Prostate gland (tissue), 2 donors: ENCODE data around the gene SCO2. TPM values are rescaled to one million over a fixed set of nuclear protein-coding genes. Genes with fewer than 3 reads are reported as not detected.

Experiments
- DNase-seq: peaks from one replicate; pipeline ENCODE4 v3.0.0-alpha.2; 2019; ENCODE audit warnings: low spot score
- H3K27ac ChIP-seq, 2 donors: fragments of 200-600 bp; sonication (generic); 2 replicates each; pipeline ENCODE4 v1.5.1; 2017 to 2019
- H3K27me3 ChIP-seq: fragments of 200-600 bp; sonication (generic); replicated peaks from 2 replicates; pipeline ENCODE4 v1.5.1; 2019; ENCODE audit not compliant: insufficient read depth
- H3K36me3 ChIP-seq, 2 donors: fragments of 200-600 bp; sonication (generic); 1 replicate in 1 of 2; 2 replicates in 1 of 2; pipeline versions ENCODE4 v1.5.1 to v1.8.1; 2017 to 2019
- H3K4me1 ChIP-seq: fragments of 200-600 bp; sonication (generic); replicated peaks from 2 replicates; pipeline ENCODE4 v1.5.1; 2019
- H3K4me3 ChIP-seq, 2 donors: fragments of 200-600 bp; sonication (generic); 2 replicates each; pipeline ENCODE4 v1.5.1; 2017 to 2019
- H3K9me3 ChIP-seq: fragments of 200-600 bp; sonication (generic); 2 replicates; pipeline ENCODE4 v1.5.1; 2017
- CTCF ChIP-seq, 4 experiments: fragments of 200-600 bp in 2 of 4; fragments of 450-650 bp in 2 of 4; sonication (generic) in 2 of 4; IDR thresholded peaks; 1 replicate in 3 of 4; 2 replicates in 1 of 4; pipeline ENCODE4 v1.5.1; 2016 to 2019; ENCODE audit warnings: antibody characterized with exemption in 4 of 4, mild to moderate bottlenecking in 2 of 4, moderate library complexity in 2 of 4
- POLR2A ChIP-seq: fragments of 450-650 bp; IDR thresholded peaks from one replicate; pipeline ENCODE4 v1.6.1; 2016; ENCODE audit warnings: antibody characterized with exemption, mild to moderate bottlenecking
- POLR2AphosphoS5 ChIP-seq: sonication (generic); formaldehyde crosslinking; IDR thresholded peaks from one replicate; pipeline ENCODE4 v1.6.1; 2017; ENCODE audit warnings: antibody characterized with exemption
- WGBS: methylation state at CpG from one replicate; pipeline ENCODE4 v1.1.5; 2018; 5-methylcytosine and 5-hydroxymethylcytosine counted together
- intact Hi-C: fragments of 100-400 bp; cut with DNase I; formaldehyde crosslinking; loops from one replicate; pipeline ENCODE4 v1.14.2; 2022
- total RNA-seq, 2 donors: library from RNA; depleted of rRNA; stranded (reverse); fragments of >200 nt; gene quantifications; one replicate each; pipeline ENCODE4 v1.1.0, GENCODE V29; 2016

SCO2 gene
- total RNA-seq, 2 donors from 2014 or later = 1.5 to 8.3 TPM

- TF ChIP-seq POLR2A = no peak
- no peak for TF ChIP-seq POLR2AphosphoS5
- no peak for TF ChIP-seq CTCF (IDR thresholded peaks at IDR 0.05)
- DNase-seq = no peak
- no peaks in the 10 kb centered on the region for H3K9me3 ChIP-seq
- H3K27me3 ChIP-seq = no peaks in the 10 kb centered on the region
- 94% methylated on average over 6 of the region's 6 CpGs for WGBS
- H3K4me3 ChIP-seq = peak overlapping the region in 1 of 2 donors; percentile 86
- H3K36me3 ChIP-seq = no peaks in the 10 kb centered on the region
- intact Hi-C loops = no loop called here
- peaks cover 25% of the 10 kb centered on the region for H3K4me1 ChIP-seq
- H3K27ac ChIP-seq = peak overlapping the region in 1 of 2 donors; percentile 77
Observed at GRCh38 chr22:50475652-50476002, 49.8 kb downstream of the SCO2 start.

- no peaks in the 10 kb centered on the region for H3K27me3 ChIP-seq
- intact Hi-C loops = no loop called here
- TF ChIP-seq POLR2A (peak; percentile 69), CTCF (IDR thresholded peaks at IDR 0.05) (peak in 1 of 4 experiments; percentile 7), POLR2AphosphoS5 (peak; percentile 73)
- H3K4me1 ChIP-seq = peaks cover 32% of the 10 kb centered on the region
- H3K36me3 ChIP-seq = no peaks in the 10 kb centered on the region
- WGBS = 2% methylated on average over 52 of the region's 97 CpGs
- H3K4me3 ChIP-seq = peak within 1 kb of the TSS; percentile 86
- peak; percentile 91 for DNase-seq
- no peaks in the 10 kb centered on the region for H3K9me3 ChIP-seq
- H3K27ac ChIP-seq = peak within 1 kb of the TSS; percentile 77 to 82
Observed at GRCh38 chr22:50474710-50475651, 50.4 kb downstream of the SCO2 start, which contains the start of gene SBF1. Gene SBF1, minus strand, starts transcription at chr22:50475035. Its CDS starts 195 bp downstream, at chr22:50474840.

- TF ChIP-seq POLR2AphosphoS5 (no peak), POLR2A (peak; percentile 10)
- Histone ChIP-seq H3K4me1 (peaks cover 35% of the 10 kb centered on the region), H3K4me3 (peak overlapping the region; percentile 86), H3K9me3 (no peaks in the 10 kb centered on the region), H3K27me3 (no peaks in the 10 kb centered on the region), H3K27ac (peak overlapping the region; percentile 54 to 77), H3K36me3 (no peaks in the 10 kb centered on the region)
- DNase-seq = no peak
- intact Hi-C loops = no loop called here
- WGBS = 9% methylated on average over 33 of the region's 62 CpGs
Observed at GRCh38 chr22:50473855-50474671, 51.3 kb downstream of the SCO2 start.

Other genes with a start within 250 kb of the SCO2 start
- gene PLXNB2, start 218.0 kb downstream of the SCO2 start, total RNA-seq = 100 to 1,000 TPM; 259 to 309 TPM
- 10 to 100 TPM in 1 of 2 donors, 1 to 10 TPM in 1; 9.6 to 19.6 TPM for gene DENND6B, start 198.6 kb downstream of the SCO2 start, total RNA-seq
- gene PPP6R2, start 182.3 kb downstream of the SCO2 start, total RNA-seq = 100 to 1,000 TPM in 1 of 2 donors, 10 to 100 TPM in 1; 80.6 to 107 TPM
- 100 to 1,000 TPM in 1 of 2 donors, 10 to 100 TPM in 1; 44.9 to 144 TPM for gene SBF1, start 50.6 kb downstream of the SCO2 start, total RNA-seq
- 1 to 10 TPM; 7.3 to 7.9 TPM for gene ADM2, start 44.1 kb downstream of the SCO2 start, total RNA-seq
- gene MIOX, start 38.7 kb downstream of the SCO2 start, total RNA-seq = not detected
- 10 to 100 TPM; 76.6 to 94.3 TPM for gene LMF2, start 17.9 kb downstream of the SCO2 start, total RNA-seq
- gene NCAPH2, start 17.4 kb downstream of the SCO2 start, total RNA-seq = 10 to 100 TPM; 43.7 to 59.6 TPM
- gene TYMP, start 4.4 kb upstream of the SCO2 start, total RNA-seq = 10 to 100 TPM; 35.8 to 42.8 TPM
- under 1 TPM in 1 of 2 donors, not detected in 1; 0.62 TPM for gene KLHDC7B, start 20.3 kb upstream of the SCO2 start, total RNA-seq
- gene SYCE3, start 37.3 kb upstream of the SCO2 start, total RNA-seq = 10 to 100 TPM in 1 of 2 donors, not detected in 1; 10.2 TPM
- 10 to 100 TPM; 13.1 to 31.4 TPM for gene CPT1B, start 52.8 kb upstream of the SCO2 start, total RNA-seq
- 100 to 1,000 TPM in 1 of 2 donors, 10 to 100 TPM in 1; 52.1 to 112 TPM for gene CHKB, start 57.3 kb upstream of the SCO2 start, total RNA-seq
- 10 to 100 TPM in 1 of 2 donors, 1 to 10 TPM in 1; 5.1 to 23.6 TPM for gene MAPK8IP2, start 75.2 kb upstream of the SCO2 start, total RNA-seq
- gene ARSA, start 102.6 kb upstream of the SCO2 start, total RNA-seq = 10 to 100 TPM; 60.7 to 81.7 TPM
- gene SHANK3, start 147.2 kb upstream of the SCO2 start, total RNA-seq = 10 to 100 TPM in 1 of 2 donors, 1 to 10 TPM in 1; 9.1 to 18.3 TPM
- 10 to 100 TPM in 1 of 2 donors, not detected in 1; 13.1 TPM for gene ACR, start 212.6 kb upstream of the SCO2 start, total RNA-seq